Thymus (tissue), 11 donors: Measurements from ENCODE around the gene GRIK3. TPM values are rescaled to one million over a fixed set of nuclear protein-coding genes. Genes with fewer than 3 reads are reported as not detected.

Experiments
- DNase-seq, 9 donors: peaks; one replicate each; pipeline ENCODE4 v3.0.0-alpha.2; 2013; ENCODE audit warnings: low spot score in 9 of 9, low read depth in 6 of 9, missing footprints in 1 of 9
- H3K27ac ChIP-seq, 2 donors: one replicate each; pipeline ENCODE4 v1.5.1; 2013; ENCODE audit warnings: control low read depth in 1 of 2, low read depth in 1 of 2, low read length in 1 of 2, mild to moderate bottlenecking in 1 of 2, moderate library complexity in 1 of 2
- H3K27me3 ChIP-seq, 2 donors: one replicate each; pipeline ENCODE4 v1.5.1; 2013; ENCODE audit warnings: low read length in 1 of 2; ENCODE audit not compliant: control insufficient read depth in 2 of 2, insufficient read depth in 1 of 2
- H3K36me3 ChIP-seq, 2 donors: one replicate each; pipeline ENCODE4 v1.5.1; 2013; ENCODE audit warnings: low read length in 1 of 2, mild to moderate bottlenecking in 1 of 2, moderate library complexity in 1 of 2; ENCODE audit not compliant: control insufficient read depth in 2 of 2, insufficient read depth in 2 of 2
- H3K4me1 ChIP-seq, 2 donors: one replicate each; pipeline ENCODE4 v1.5.1; 2013; ENCODE audit warnings: low read length in 2 of 2; ENCODE audit not compliant: control insufficient read depth in 2 of 2, insufficient read depth in 2 of 2
- H3K4me3 ChIP-seq, 2 donors: one replicate each; pipeline ENCODE4 v1.5.1; 2013; ENCODE audit warnings: low read length in 2 of 2, control low read depth in 1 of 2, mild to moderate bottlenecking in 1 of 2
- H3K9me3 ChIP-seq, 2 donors: one replicate each; pipeline ENCODE4 v1.5.1; 2013; ENCODE audit warnings: low read length in 1 of 2, mild to moderate bottlenecking in 1 of 2; ENCODE audit not compliant: control insufficient read depth in 2 of 2, insufficient read depth in 1 of 2
- WGBS: extraction: QIAGEN DNeasy Blood & Tissue Kit; methylation state at CpG from one replicate; pipeline ENCODE4 v1.1.7; 2013; 5-methylcytosine and 5-hydroxymethylcytosine counted together
- polyA plus RNA-seq: library from polyadenylated mRNA; stranded (reverse); fragments of 200-250 nt; gene quantifications from one replicate; pipeline ENCODE4 v1.2.3, GENCODE V29; 2013
- total RNA-seq: library from RNA; stranded (reverse); fragments of 120-200 nt; gene quantifications from one replicate; pipeline ENCODE4 v1.2.4, GENCODE V29; 2013
- donor health status: healthy.

The GRIK3 gene
- total and polyA plus RNA-seq, 2 donors = 0.05 to 0.16 TPM

GRCh38 chr1:36866169-36866814, 168.0 kb downstream of the GRIK3 start:
- Histone ChIP-seq H3K27ac (no peak overlapping the region), H3K27me3 (no peaks in the 10 kb centered on the region), H3K4me1 (no peaks in the 10 kb centered on the region), H3K4me3 (no peak overlapping the region), H3K36me3 (no peaks in the 10 kb centered on the region), H3K9me3 (no peaks in the 10 kb centered on the region)
- 70% methylated on average over 6 of the region's 6 CpGs for WGBS
- no peak for DNase-seq

- Histone ChIP-seq H3K4me1 (no peaks in the 10 kb centered on the region), H3K9me3 (no peaks in the 10 kb centered on the region), H3K4me3 (no peak overlapping the region), H3K36me3 (no peaks in the 10 kb centered on the region), H3K27ac (no peak overlapping the region), H3K27me3 (no peaks in the 10 kb centered on the region)
- WGBS = 47% methylated on average over 1 of the region's 1 CpG
- DNase-seq = no peak
These were observed 168.8 kb downstream of the GRIK3 start for GRCh38 chr1:36865602-36865900.

- 81% methylated on average over 11 of the region's 11 CpGs for WGBS
- Histone ChIP-seq H3K27ac (no peak overlapping the region), H3K36me3 (no peaks in the 10 kb centered on the region), H3K9me3 (no peaks in the 10 kb centered on the region), H3K27me3 (no peaks in the 10 kb centered on the region), H3K4me3 (no peak overlapping the region), H3K4me1 (no peaks in the 10 kb centered on the region)
- no peak for DNase-seq
These were observed 169.3 kb downstream of the GRIK3 start for GRCh38 chr1:36864823-36865601.

GRCh38 chr1:36864182-36864822, 170.0 kb downstream of the GRIK3 start:
- no peak overlapping the region for H3K27ac ChIP-seq
- no peaks in the 10 kb centered on the region for H3K4me1 ChIP-seq
- H3K9me3 ChIP-seq = no peaks in the 10 kb centered on the region
- H3K36me3 ChIP-seq = no peaks in the 10 kb centered on the region
- H3K27me3 ChIP-seq = no peaks in the 10 kb centered on the region
- 42% methylated on average over 6 of the region's 6 CpGs for WGBS
- H3K4me3 ChIP-seq = no peak overlapping the region
- DNase-seq = peak in 1 of 9 donors; percentile 1

GRCh38 chr1:36863500-36863899, 170.8 kb downstream of the GRIK3 start:
- Histone ChIP-seq H3K27ac (no peak overlapping the region), H3K36me3 (no peaks in the 10 kb centered on the region), H3K4me3 (no peak overlapping the region), H3K27me3 (no peaks in the 10 kb centered on the region), H3K9me3 (no peaks in the 10 kb centered on the region), H3K4me1 (no peaks in the 10 kb centered on the region)
- no peak for DNase-seq
- 91% methylated on average over 5 of the region's 5 CpGs for WGBS

GRCh38 chr1:36863061-36863460, 171.3 kb downstream of the GRIK3 start:
- DNase-seq = no peak
- H3K36me3 ChIP-seq = no peaks in the 10 kb centered on the region
- no peaks in the 10 kb centered on the region for H3K9me3 ChIP-seq
- H3K4me3 ChIP-seq = no peak overlapping the region
- H3K27me3 ChIP-seq = no peaks in the 10 kb centered on the region
- H3K27ac ChIP-seq = no peak overlapping the region
- WGBS = 61% methylated on average over 3 of the region's 3 CpGs
- no peaks in the 10 kb centered on the region for H3K4me1 ChIP-seq

GRCh38 chr1:36861375-36861774, 172.9 kb downstream of the GRIK3 start:
- 91% methylated on average over 2 of the region's 2 CpGs for WGBS
- Histone ChIP-seq H3K27ac (no peak overlapping the region), H3K27me3 (no peaks in the 10 kb centered on the region), H3K9me3 (no peaks in the 10 kb centered on the region), H3K36me3 (no peaks in the 10 kb centered on the region), H3K4me3 (no peak overlapping the region), H3K4me1 (no peaks in the 10 kb centered on the region)
- DNase-seq = no peak

- no peaks in the 10 kb centered on the region for H3K9me3 ChIP-seq
- H3K27ac ChIP-seq = no peak overlapping the region
- H3K27me3 ChIP-seq = no peaks in the 10 kb centered on the region
- no peak for DNase-seq
- H3K4me1 ChIP-seq = no peaks in the 10 kb centered on the region
- no peak overlapping the region for H3K4me3 ChIP-seq
- WGBS = 81% methylated on average over 10 of the region's 10 CpGs
- no peaks in the 10 kb centered on the region for H3K36me3 ChIP-seq
These were observed 174.4 kb downstream of the GRIK3 start for GRCh38 chr1:36859926-36860325.

GRCh38 chr1:36858981-36859380, 175.3 kb downstream of the GRIK3 start:
- 94% methylated on average over 14 of the region's 14 CpGs for WGBS
- Histone ChIP-seq H3K27ac (no peak overlapping the region), H3K9me3 (no peaks in the 10 kb centered on the region), H3K4me3 (no peak overlapping the region), H3K36me3 (no peaks in the 10 kb centered on the region), H3K27me3 (no peaks in the 10 kb centered on the region), H3K4me1 (no peaks in the 10 kb centered on the region)
- DNase-seq = no peak
